ENCODE data around the gene ABHD2. TPM values are rescaled to one million over a fixed set of nuclear protein-coding genes. Genes with fewer than 3 reads are reported as not detected.

The ABHD2 gene
- total RNA-seq, 1 donor from 2014 or later: 32.3 TPM

GRCh38 chr15:89192766-89193165, 104.5 kb downstream of the ABHD2 start:
- DNase-seq (ENCODE audit: low spot score): no peak
- H3K36me3 Mint-ChIP-seq (ENCODE audit: low read depth, unreplicated experiment): peaks cover 20% of the 10 kb centered on the region
- peaks cover 19% of the 10 kb centered on the region for H3K4me1 Mint-ChIP-seq (ENCODE audit: unreplicated experiment)
- H3K9me3 Mint-ChIP-seq (ENCODE audit: unreplicated experiment): no peaks in the 10 kb centered on the region
- H3K27me3 Mint-ChIP-seq (ENCODE audit: unreplicated experiment): peaks cover 4% of the 10 kb centered on the region
- no peak overlapping the region for H3K27ac Mint-ChIP-seq (ENCODE audit: unreplicated experiment)
- TF ChIP-seq, protein P1, sequence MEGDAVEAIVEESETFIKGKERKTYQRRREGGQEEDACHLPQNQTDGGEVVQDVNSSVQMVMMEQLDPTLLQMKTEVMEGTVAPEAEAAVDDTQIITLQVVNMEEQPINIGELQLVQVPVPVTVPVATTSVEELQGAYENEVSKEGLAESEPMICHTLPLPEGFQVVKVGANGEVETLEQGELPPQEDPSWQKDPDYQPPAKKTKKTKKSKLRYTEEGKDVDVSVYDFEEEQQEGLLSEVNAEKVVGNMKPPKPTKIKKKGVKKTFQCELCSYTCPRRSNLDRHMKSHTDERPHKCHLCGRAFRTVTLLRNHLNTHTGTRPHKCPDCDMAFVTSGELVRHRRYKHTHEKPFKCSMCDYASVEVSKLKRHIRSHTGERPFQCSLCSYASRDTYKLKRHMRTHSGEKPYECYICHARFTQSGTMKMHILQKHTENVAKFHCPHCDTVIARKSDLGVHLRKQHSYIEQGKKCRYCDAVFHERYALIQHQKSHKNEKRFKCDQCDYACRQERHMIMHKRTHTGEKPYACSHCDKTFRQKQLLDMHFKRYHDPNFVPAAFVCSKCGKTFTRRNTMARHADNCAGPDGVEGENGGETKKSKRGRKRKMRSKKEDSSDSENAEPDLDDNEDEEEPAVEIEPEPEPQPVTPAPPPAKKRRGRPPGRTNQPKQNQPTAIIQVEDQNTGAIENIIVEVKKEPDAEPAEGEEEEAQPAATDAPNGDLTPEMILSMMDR (IDR thresholded peaks at IDR 0.05; ENCODE audit: unreplicated experiment): no peak
- no peak overlapping the region for H3K4me3 Mint-ChIP-seq (ENCODE audit: unreplicated experiment)

DNA sequence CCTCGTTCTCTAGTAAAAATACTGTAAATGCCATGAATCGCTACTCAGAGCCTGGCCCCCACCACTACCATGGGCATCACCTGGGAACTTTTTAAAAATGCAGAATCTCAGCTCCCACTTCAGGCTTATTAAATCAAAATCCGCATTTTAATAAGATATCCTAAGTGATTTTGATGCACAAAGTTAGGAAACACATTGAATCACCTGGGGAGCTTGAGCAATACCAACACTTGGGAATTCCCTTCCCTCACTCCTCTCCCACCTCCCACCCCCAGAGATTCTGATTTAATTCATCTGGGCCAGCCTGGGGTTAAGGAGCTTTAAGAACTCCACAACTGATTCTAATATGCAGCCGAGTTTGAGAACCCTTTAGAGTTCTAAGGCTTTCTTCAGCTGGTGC, 106.4 kb downstream of the ABHD2 start:
- Mint-ChIP-seq H3K36me3 (ENCODE audit: low read depth, unreplicated experiment) (peaks cover 20% of the 10 kb centered on the region), H3K27ac (ENCODE audit: unreplicated experiment) (no peak overlapping the region), H3K4me1 (ENCODE audit: unreplicated experiment) (peaks cover 36% of the 10 kb centered on the region), H3K4me3 (ENCODE audit: unreplicated experiment) (no peak overlapping the region), H3K9me3 (ENCODE audit: unreplicated experiment) (no peaks in the 10 kb centered on the region), H3K27me3 (ENCODE audit: unreplicated experiment) (peaks cover 4% of the 10 kb centered on the region)
- no peak for DNase-seq (ENCODE audit: low spot score)
- TF ChIP-seq, protein P1 (IDR thresholded peaks at IDR 0.05; ENCODE audit: unreplicated experiment): no peak

DNA sequence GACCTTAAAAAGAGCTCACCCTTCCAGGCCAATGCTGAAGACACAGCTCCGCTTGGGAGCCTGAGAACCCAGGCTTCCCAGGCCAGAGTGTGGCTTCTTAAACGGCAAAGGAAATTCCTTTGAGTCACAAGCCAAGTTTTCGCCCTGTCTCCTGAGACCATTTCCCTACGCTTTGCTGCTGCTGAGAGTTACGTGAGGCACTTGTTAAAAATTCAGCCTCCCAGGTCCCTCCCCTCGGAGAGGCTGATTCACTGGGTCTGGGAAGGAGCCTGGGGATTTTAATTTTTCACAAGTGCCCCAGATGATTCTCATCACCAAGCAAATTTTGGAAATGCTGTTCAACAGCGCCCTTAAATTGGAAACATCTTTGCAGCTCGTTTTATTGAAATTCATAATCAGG, 107.6 kb downstream of the ABHD2 start:
- H3K9me3 Mint-ChIP-seq (ENCODE audit: unreplicated experiment): no peaks in the 10 kb centered on the region
- TF ChIP-seq, protein P1 (IDR thresholded peaks at IDR 0.05; ENCODE audit: unreplicated experiment): no peak
- H3K27ac Mint-ChIP-seq (ENCODE audit: unreplicated experiment): no peak overlapping the region
- peaks cover 41% of the 10 kb centered on the region for H3K4me1 Mint-ChIP-seq (ENCODE audit: unreplicated experiment)
- DNase-seq (ENCODE audit: low spot score): no peak
- H3K4me3 Mint-ChIP-seq (ENCODE audit: unreplicated experiment): no peak overlapping the region
- peaks cover 14% of the 10 kb centered on the region for H3K36me3 Mint-ChIP-seq (ENCODE audit: low read depth, unreplicated experiment)
- peaks cover 6% of the 10 kb centered on the region for H3K27me3 Mint-ChIP-seq (ENCODE audit: unreplicated experiment)

DNA sequence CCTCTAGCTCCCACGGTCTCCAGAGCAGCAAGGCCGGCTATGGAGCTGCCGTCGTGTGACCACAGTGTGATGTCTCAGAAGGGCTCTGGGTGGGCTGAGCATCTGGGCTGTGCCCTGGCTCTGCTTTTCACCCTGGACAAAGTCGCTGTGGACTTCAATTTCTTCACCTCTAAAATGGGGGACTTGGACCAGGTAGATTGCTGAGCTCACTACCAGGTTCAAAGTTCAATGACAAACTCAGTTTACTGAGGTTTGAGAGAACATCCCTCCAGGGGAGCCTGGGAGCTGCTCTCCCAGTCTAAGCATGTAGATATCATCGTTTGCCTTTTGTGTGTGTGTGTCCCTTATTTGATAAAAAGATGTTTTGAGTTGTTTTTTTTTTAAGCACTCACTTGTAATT, 108.0 kb downstream of the ABHD2 start:
- H3K27me3 Mint-ChIP-seq (ENCODE audit: unreplicated experiment): peaks cover 2% of the 10 kb centered on the region
- TF ChIP-seq, protein P1 (IDR thresholded peaks at IDR 0.05; ENCODE audit: unreplicated experiment): no peak
- no peak for DNase-seq (ENCODE audit: low spot score)
- peaks cover 41% of the 10 kb centered on the region for H3K4me1 Mint-ChIP-seq (ENCODE audit: unreplicated experiment)
- no peak overlapping the region for H3K27ac Mint-ChIP-seq (ENCODE audit: unreplicated experiment)
- peaks cover 10% of the 10 kb centered on the region for H3K36me3 Mint-ChIP-seq (ENCODE audit: low read depth, unreplicated experiment)
- H3K4me3 Mint-ChIP-seq (ENCODE audit: unreplicated experiment): no peak overlapping the region
- no peaks in the 10 kb centered on the region for H3K9me3 Mint-ChIP-seq (ENCODE audit: unreplicated experiment)

- Mint-ChIP-seq H3K4me3 (ENCODE audit: unreplicated experiment) (no peak overlapping the region), H3K4me1 (ENCODE audit: unreplicated experiment) (peaks cover 41% of the 10 kb centered on the region), H3K27me3 (ENCODE audit: unreplicated experiment) (peaks cover 2% of the 10 kb centered on the region), H3K9me3 (ENCODE audit: unreplicated experiment) (no peaks in the 10 kb centered on the region), H3K36me3 (ENCODE audit: low read depth, unreplicated experiment) (peaks cover 8% of the 10 kb centered on the region), H3K27ac (ENCODE audit: unreplicated experiment) (peak overlapping the region; percentile 81)
- DNase-seq (ENCODE audit: low spot score): no peak
- TF ChIP-seq, protein P1 (IDR thresholded peaks at IDR 0.05; ENCODE audit: unreplicated experiment): no peak
These were observed 108.7 kb downstream of the ABHD2 start for GRCh38 chr15:89196994-89197393.

All from endothelial cell (in vitro differentiated cells).